Prostate gland (tissue), 2 donors: ENCODE data around the gene MGAT4A.
"Not testable (repeated sequence)": the region's sequence is repeated elsewhere in the genome, so short reads cannot be mapped to it uniquely, and the experiment has no call there.

Experiments
- POLR2AphosphoS5 ChIP-seq: sonication (generic); formaldehyde crosslinking; IDR thresholded peaks from one replicate; pipeline ENCODE4 v1.6.1; 2017; ENCODE audit warnings: antibody characterized with exemption
- TF ChIP-seq, protein P1 (sequence below), 4 experiments: fragments of 200-600 bp in 2 of 4; fragments of 450-650 bp in 2 of 4; sonication (generic) in 2 of 4; IDR thresholded peaks; 1 replicate in 3 of 4; 2 replicates in 1 of 4; pipeline ENCODE4 v1.5.1; 2016 to 2019; ENCODE audit warnings: antibody characterized with exemption in 4 of 4, mild to moderate bottlenecking in 2 of 4, moderate library complexity in 2 of 4

- TF ChIP-seq, protein P1, sequence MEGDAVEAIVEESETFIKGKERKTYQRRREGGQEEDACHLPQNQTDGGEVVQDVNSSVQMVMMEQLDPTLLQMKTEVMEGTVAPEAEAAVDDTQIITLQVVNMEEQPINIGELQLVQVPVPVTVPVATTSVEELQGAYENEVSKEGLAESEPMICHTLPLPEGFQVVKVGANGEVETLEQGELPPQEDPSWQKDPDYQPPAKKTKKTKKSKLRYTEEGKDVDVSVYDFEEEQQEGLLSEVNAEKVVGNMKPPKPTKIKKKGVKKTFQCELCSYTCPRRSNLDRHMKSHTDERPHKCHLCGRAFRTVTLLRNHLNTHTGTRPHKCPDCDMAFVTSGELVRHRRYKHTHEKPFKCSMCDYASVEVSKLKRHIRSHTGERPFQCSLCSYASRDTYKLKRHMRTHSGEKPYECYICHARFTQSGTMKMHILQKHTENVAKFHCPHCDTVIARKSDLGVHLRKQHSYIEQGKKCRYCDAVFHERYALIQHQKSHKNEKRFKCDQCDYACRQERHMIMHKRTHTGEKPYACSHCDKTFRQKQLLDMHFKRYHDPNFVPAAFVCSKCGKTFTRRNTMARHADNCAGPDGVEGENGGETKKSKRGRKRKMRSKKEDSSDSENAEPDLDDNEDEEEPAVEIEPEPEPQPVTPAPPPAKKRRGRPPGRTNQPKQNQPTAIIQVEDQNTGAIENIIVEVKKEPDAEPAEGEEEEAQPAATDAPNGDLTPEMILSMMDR (IDR thresholded peaks at IDR 0.05) = not testable (repeated sequence)
- not testable (repeated sequence) for TF ChIP-seq POLR2AphosphoS5
Measured at GRCh38 chr2:98659491-98659840, 71.5 kb downstream of the MGAT4A start.
